GM19372 (cell line): ENCODE results near the gene ZNRF1.
"Not testable (repeated sequence)": the region's sequence is repeated elsewhere in the genome, so short reads cannot be mapped to it uniquely, and the experiment has no call there.

Experiments
- ATAC-seq: cut with Tn5 transposase; IDR thresholded peaks from one replicate; pipeline ENCODE4 v1.9.1; 2021; ENCODE audit warnings: mild to moderate bottlenecking, low read depth, moderate library complexity; ENCODE audit not compliant: unreplicated experiment

Gene ZNRF1

GRCh38 chr16:75000481-75001081 lies 1.8 kb downstream of the ZNRF1 start:
- no peak for ATAC-seq

- no peak for ATAC-seq
These were observed 3.6 kb downstream of the ZNRF1 start for GRCh38 chr16:75002474-75002873.

- ATAC-seq, result no peak
These were observed 5.1 kb downstream of the ZNRF1 start for GRCh38 chr16:75003931-75004330.

- ATAC-seq, result no peak
These were observed 5.6 kb downstream of the ZNRF1 start for GRCh38 chr16:75004460-75004859.

- no peak for ATAC-seq
These were observed 6.9 kb downstream of the ZNRF1 start for GRCh38 chr16:75005697-75006096.

- ATAC-seq, result no peak
These were observed 8.6 kb downstream of the ZNRF1 start for GRCh38 chr16:75007443-75007842.

GRCh38 chr16:75010427-75010826 lies 11.6 kb downstream of the ZNRF1 start:
- no peak for ATAC-seq

- ATAC-seq, result peak; percentile 57
These were observed 12.9 kb downstream of the ZNRF1 start for GRCh38 chr16:75011634-75012307.

- no peak for ATAC-seq
These were observed 13.7 kb downstream of the ZNRF1 start for GRCh38 chr16:75012380-75013081.

- not testable (repeated sequence) for ATAC-seq
These were observed 14.3 kb downstream of the ZNRF1 start for GRCh38 chr16:75013123-75013522.

- no peak for ATAC-seq
These were observed 15.5 kb downstream of the ZNRF1 start for GRCh38 chr16:75014318-75014717.

GRCh38 chr16:75016451-75017081 lies 17.7 kb downstream of the ZNRF1 start:
- ATAC-seq, result not testable (repeated sequence)

- ATAC-seq, result no peak
These were observed 19.1 kb downstream of the ZNRF1 start for GRCh38 chr16:75017670-75018525.

- ATAC-seq, result no peak
These were observed 20.2 kb downstream of the ZNRF1 start for GRCh38 chr16:75019007-75019406.

- no peak for ATAC-seq
These were observed 20.8 kb downstream of the ZNRF1 start for GRCh38 chr16:75019586-75019985.

GRCh38 chr16:75021410-75021809 lies 22.6 kb downstream of the ZNRF1 start:
- ATAC-seq, result no peak

- ATAC-seq, result no peak
These were observed 23.7 kb downstream of the ZNRF1 start for GRCh38 chr16:75022567-75022966.

- no peak for ATAC-seq
These were observed 24.2 kb downstream of the ZNRF1 start for GRCh38 chr16:75023009-75023408.

- ATAC-seq, result no peak
These were observed 25.4 kb downstream of the ZNRF1 start for GRCh38 chr16:75024182-75024581.

- ATAC-seq, result no peak
These were observed 25.8 kb downstream of the ZNRF1 start for GRCh38 chr16:75024594-75024993.
